HepG2 (cell line): ENCODE measurements around the gene FAM89B. TPM values are rescaled to one million over a fixed set of nuclear protein-coding genes. Genes with fewer than 3 reads are reported as not detected.
A peak's percentile ranks its signal among the peaks of the same experiment; 100 is the strongest.

Experiments used
- FOXK1 ChIP-seq: sonication (generic); formaldehyde crosslinking; IDR thresholded peaks from 2 replicates; pipeline ENCODE4 v1.4.0; 2020; ENCODE audit warnings: low read depth, missing genetic modification reagents, borderline replicate concordance
- RFXAP ChIP-seq: sonication (generic); formaldehyde crosslinking; IDR thresholded peaks from 2 replicates; pipeline ENCODE4 v1.4.0; 2020; ENCODE audit warnings: missing genetic modification reagents, borderline replicate concordance
- SRY ChIP-seq: sonication (generic); formaldehyde crosslinking; IDR thresholded peaks from 2 replicates; pipeline ENCODE4 v1.8.0; 2022; ENCODE audit warnings: mild to moderate bottlenecking, missing genetic modification reagents
- TAF1 ChIP-seq: sonication (generic); formaldehyde crosslinking; IDR thresholded peaks from 2 replicates; pipeline ENCODE4 v1.4.0; 2020; ENCODE audit warnings: missing genetic modification reagents
- TAF15 ChIP-seq: fragments of 200-400 bp; formaldehyde crosslinking; IDR thresholded peaks from one replicate; pipeline ENCODE4 v1.6.1; 2018; ENCODE audit warnings: mild to moderate bottlenecking, low read depth, low read length; ENCODE audit not compliant: poor library complexity, severe bottlenecking
- U2AF1 ChIP-seq: fragments of 200-400 bp; formaldehyde crosslinking; optimal IDR thresholded peaks from 2 replicates; pipeline ENCODE3; 2017; ENCODE audit warnings: mild to moderate bottlenecking, low read depth, low read length
- ZMYM3 ChIP-seq: sonication (generic); formaldehyde crosslinking; IDR thresholded peaks from 2 replicates; pipeline ENCODE4 v1.5.1; 2020; ENCODE audit warnings: mild to moderate bottlenecking, missing genetic modification reagents
- ZMYM4 ChIP-seq: sonication (generic); formaldehyde crosslinking; IDR thresholded peaks from 2 replicates; pipeline ENCODE4 v1.8.1; 2023; ENCODE audit warnings: mild to moderate bottlenecking, missing genetic modification reagents
- ZSCAN12 ChIP-seq: sonication (generic); formaldehyde crosslinking; IDR thresholded peaks from 2 replicates; pipeline ENCODE4 v1.9.0; 2021; ENCODE audit warnings: mild to moderate bottlenecking, missing genetic modification reagents
- polyA plus RNA-seq, 8 experiments: library from polyadenylated mRNA; depleted of rRNA in 3 of 8; stranded (reverse) in 7 of 8; unstranded in 1 of 8; fragments of >200 nt; fragmentation: Illumina TruSeq in 4 of 8; extraction: Trizol in 4 of 8; gene quantifications; 2 replicates each; pipeline versions ENCODE4 v1.2.1 to v1.2.3, GENCODE V29; 2011 to 2016; ENCODE audit warnings: low read depth in 4 of 8, missing spikeins in 1 of 8, mixed read lengths in 1 of 8; ENCODE audit not compliant: insufficient read depth in 1 of 8
- total RNA-seq, 5 experiments: library from RNA; depleted of rRNA; stranded (reverse); fragments of >200 nt; fragmentation: Illumina TruSeq; extraction: Trizol; gene quantifications; 2 replicates each; pipeline ENCODE4 v1.2.3, GENCODE V29; 2016; ENCODE audit warnings: low read depth in 1 of 5
- TF ChIP-seq, protein P1 (sequence below): conservative IDR thresholded peaks from 2 replicates; pipeline ENCODE4 v1.6.1; 2018; ENCODE audit warnings: missing genetic modification reagents
- TF ChIP-seq, protein P2 (sequence below): IDR thresholded peaks from 2 replicates; pipeline ENCODE4 v1.6.1; 2018; ENCODE audit warnings: missing genetic modification reagents, mild to moderate bottlenecking, missing compliant biosample characterization
- TF ChIP-seq, protein P3 (sequence below): sonication (generic); formaldehyde crosslinking; IDR thresholded peaks from 2 replicates; pipeline ENCODE4; 2020; ENCODE audit warnings: missing genetic modification reagents, mild to moderate bottlenecking, borderline replicate concordance
- TF ChIP-seq, protein P4 (sequence below): sonication (generic); formaldehyde crosslinking; IDR thresholded peaks from 2 replicates; pipeline ENCODE4 v1.9.0; 2021; ENCODE audit warnings: missing genetic modification reagents, mild to moderate bottlenecking, borderline replicate concordance
- TF ChIP-seq, protein P5 (sequence below): sonication (generic); formaldehyde crosslinking; IDR thresholded peaks from 2 replicates; pipeline ENCODE4 v1.4.0; 2020; ENCODE audit warnings: missing genetic modification reagents, borderline replicate concordance

Gene FAM89B
- total and polyA plus RNA-seq, 2 of the 13 experiments (the other 11 are each of a cell fraction or from before 2014, with no cell fraction given): 5.7 to 8.0 TPM

DNA sequence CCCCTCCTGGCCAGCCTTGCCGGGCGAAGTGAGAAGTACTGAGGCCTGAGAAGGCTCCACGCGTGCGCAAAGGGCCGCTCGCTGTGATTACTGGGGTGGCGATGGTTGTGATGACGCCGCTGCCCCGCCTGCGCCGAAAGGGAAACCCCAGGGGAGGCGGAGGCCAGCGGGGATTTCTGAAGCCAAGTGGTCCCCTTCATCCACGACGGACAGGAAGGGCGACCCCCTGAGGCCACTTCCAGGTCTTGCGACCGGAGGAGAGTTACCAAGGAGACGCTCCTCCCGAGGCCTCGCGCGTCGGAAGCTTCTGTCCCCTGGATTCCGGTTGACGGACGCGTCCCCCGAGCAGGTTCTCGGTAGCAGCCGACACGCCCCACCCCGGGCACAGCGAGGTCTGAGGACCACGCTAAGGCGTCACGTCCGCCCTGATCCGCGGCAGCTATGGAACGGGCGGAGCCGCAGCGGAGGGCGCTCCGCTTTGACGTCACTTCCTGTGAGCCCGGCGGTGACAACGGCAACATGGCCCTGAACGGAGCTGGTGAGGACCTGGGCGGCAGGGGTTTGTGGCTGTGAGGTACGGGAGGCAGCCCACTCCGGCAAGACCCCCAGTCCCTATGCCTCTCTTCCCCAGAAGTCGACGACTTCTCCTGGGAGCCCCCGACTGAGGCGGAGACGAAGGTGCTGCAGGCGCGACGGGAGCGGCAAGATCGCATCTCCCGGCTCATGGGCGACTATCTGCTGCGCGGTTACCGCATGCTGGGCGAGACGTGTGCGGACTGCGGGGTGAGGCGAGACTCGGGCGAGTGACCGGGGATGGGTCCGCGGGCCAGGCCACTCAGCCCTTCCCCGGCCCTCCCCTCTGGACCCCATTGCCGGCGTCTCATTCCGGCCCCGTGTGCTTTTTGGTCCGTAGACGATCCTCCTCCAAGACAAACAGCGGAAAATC lies 2.1 kb upstream of the FAM89B start, which contains the start of gene ZNRD2 (continued):
- TF ChIP-seq TAF15 (no peak), FOXK1 (CRISPR knock-in tag) (peak; percentile 99), ZMYM4 (CRISPR knock-in tag) (peak; percentile 42; the same call in 1 of the 2 replicates), ZSCAN12 (CRISPR knock-in tag) (no peak; the same call in 1 of the 2 replicates), RFXAP (CRISPR knock-in tag) (no peak), ZMYM3 (peak; percentile 53; the same call in 1 of the 2 replicates), U2AF1 (no peak), SRY (peak; percentile 86; the same call in 1 of the 2 replicates), TAF1 (peak; percentile 72; the same call in 1 of the 2 replicates)
- TF ChIP-seq, protein P1, sequence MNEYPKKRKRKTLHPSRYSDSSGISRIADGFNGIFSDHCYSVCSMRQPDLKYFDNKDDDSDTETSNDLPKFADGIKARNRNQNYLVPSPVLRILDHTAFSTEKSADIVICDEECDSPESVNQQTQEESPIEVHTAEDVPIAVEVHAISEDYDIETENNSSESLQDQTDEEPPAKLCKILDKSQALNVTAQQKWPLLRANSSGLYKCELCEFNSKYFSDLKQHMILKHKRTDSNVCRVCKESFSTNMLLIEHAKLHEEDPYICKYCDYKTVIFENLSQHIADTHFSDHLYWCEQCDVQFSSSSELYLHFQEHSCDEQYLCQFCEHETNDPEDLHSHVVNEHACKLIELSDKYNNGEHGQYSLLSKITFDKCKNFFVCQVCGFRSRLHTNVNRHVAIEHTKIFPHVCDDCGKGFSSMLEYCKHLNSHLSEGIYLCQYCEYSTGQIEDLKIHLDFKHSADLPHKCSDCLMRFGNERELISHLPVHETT (CRISPR knock-in tag): peak; percentile 100
- TF ChIP-seq, protein P2, sequence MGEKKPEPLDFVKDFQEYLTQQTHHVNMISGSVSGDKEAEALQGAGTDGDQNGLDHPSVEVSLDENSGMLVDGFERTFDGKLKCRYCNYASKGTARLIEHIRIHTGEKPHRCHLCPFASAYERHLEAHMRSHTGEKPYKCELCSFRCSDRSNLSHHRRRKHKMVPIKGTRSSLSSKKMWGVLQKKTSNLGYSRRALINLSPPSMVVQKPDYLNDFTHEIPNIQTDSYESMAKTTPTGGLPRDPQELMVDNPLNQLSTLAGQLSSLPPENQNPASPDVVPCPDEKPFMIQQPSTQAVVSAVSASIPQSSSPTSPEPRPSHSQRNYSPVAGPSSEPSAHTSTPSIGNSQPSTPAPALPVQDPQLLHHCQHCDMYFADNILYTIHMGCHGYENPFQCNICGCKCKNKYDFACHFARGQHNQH (CRISPR knock-in tag): peak; percentile 84
- TF ChIP-seq, protein P3, sequence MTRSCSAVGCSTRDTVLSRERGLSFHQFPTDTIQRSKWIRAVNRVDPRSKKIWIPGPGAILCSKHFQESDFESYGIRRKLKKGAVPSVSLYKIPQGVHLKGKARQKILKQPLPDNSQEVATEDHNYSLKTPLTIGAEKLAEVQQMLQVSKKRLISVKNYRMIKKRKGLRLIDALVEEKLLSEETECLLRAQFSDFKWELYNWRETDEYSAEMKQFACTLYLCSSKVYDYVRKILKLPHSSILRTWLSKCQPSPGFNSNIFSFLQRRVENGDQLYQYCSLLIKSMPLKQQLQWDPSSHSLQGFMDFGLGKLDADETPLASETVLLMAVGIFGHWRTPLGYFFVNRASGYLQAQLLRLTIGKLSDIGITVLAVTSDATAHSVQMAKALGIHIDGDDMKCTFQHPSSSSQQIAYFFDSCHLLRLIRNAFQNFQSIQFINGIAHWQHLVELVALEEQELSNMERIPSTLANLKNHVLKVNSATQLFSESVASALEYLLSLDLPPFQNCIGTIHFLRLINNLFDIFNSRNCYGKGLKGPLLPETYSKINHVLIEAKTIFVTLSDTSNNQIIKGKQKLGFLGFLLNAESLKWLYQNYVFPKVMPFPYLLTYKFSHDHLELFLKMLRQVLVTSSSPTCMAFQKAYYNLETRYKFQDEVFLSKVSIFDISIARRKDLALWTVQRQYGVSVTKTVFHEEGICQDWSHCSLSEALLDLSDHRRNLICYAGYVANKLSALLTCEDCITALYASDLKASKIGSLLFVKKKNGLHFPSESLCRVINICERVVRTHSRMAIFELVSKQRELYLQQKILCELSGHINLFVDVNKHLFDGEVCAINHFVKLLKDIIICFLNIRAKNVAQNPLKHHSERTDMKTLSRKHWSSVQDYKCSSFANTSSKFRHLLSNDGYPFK (CRISPR knock-in tag): peak; percentile 96
- TF ChIP-seq, protein P4, sequence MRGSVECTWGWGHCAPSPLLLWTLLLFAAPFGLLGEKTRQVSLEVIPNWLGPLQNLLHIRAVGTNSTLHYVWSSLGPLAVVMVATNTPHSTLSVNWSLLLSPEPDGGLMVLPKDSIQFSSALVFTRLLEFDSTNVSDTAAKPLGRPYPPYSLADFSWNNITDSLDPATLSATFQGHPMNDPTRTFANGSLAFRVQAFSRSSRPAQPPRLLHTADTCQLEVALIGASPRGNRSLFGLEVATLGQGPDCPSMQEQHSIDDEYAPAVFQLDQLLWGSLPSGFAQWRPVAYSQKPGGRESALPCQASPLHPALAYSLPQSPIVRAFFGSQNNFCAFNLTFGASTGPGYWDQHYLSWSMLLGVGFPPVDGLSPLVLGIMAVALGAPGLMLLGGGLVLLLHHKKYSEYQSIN: no peak
- TF ChIP-seq, protein P5, sequence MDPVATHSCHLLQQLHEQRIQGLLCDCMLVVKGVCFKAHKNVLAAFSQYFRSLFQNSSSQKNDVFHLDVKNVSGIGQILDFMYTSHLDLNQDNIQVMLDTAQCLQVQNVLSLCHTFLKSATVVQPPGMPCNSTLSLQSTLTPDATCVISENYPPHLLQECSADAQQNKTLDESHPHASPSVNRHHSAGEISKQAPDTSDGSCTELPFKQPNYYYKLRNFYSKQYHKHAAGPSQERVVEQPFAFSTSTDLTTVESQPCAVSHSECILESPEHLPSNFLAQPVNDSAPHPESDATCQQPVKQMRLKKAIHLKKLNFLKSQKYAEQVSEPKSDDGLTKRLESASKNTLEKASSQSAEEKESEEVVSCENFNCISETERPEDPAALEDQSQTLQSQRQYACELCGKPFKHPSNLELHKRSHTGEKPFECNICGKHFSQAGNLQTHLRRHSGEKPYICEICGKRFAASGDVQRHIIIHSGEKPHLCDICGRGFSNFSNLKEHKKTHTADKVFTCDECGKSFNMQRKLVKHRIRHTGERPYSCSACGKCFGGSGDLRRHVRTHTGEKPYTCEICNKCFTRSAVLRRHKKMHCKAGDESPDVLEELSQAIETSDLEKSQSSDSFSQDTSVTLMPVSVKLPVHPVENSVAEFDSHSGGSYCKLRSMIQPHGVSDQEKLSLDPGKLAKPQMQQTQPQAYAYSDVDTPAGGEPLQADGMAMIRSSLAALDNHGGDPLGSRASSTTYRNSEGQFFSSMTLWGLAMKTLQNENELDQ (CRISPR knock-in tag): no peak
